PC-9 (cell line): ENCODE measurements around the gene C7. TPM values are rescaled to one million over a fixed set of nuclear protein-coding genes. Genes with fewer than 3 reads are reported as not detected.
A peak's percentile ranks its signal among the peaks of the same experiment; 100 is the strongest.

Experiments
- BruUV-seq: library from RNA; stranded (reverse); fragments of 400-500 nt; replicated peaks from 2 replicates; lab custom pipeline; 2021; lab: Mats Ljungman, UMichigan
- CTCF ChIA-PET: fragments of 300-600 bp; sonication (Branson Sonifier 250); formaldehyde crosslinking; loops from one replicate; lab custom pipeline; 2022; ENCODE audit warnings: antibody characterized with exemption; lab: Charles Lee
- POLR2A ChIA-PET: fragments of 300-600 bp; sonication (Branson Sonifier 250); formaldehyde crosslinking; loops from one replicate; lab custom pipeline; 2022; ENCODE audit warnings: antibody characterized with exemption; ENCODE audit not compliant: unreplicated experiment; lab: Charles Lee
- DNase-seq, 2 experiments: peaks; one replicate each; pipeline versions ENCODE4 v3.0.0 to v3.0.0-alpha.2; 2015 to 2022; ENCODE audit warnings: mixed read lengths in 1 of 2
- H2AFZ ChIP-seq: fragments of 200-600 bp; sonication (generic); 2 replicates; pipeline ENCODE4 v1.8.1; 2017; ENCODE audit warnings: antibody characterized with exemption
- H3F3A ChIP-seq: fragments of 200-600 bp; sonication (generic); 2 replicates; pipeline ENCODE4 v1.8.1; 2017; ENCODE audit warnings: antibody characterized with exemption, mild to moderate bottlenecking, low read depth; ENCODE audit not compliant: insufficient read depth
- H3K27ac ChIP-seq: fragments of 200-600 bp; sonication (generic); 2 replicates; pipeline ENCODE4 v1.6.1; 2016; ENCODE audit warnings: mixed run types
- H3K27me3 ChIP-seq: fragments of 200-600 bp; sonication (generic); 2 replicates; pipeline ENCODE4 v1.6.1; 2016; ENCODE audit warnings: low read depth, mixed run types; ENCODE audit not compliant: insufficient read depth
- H3K36me3 ChIP-seq: fragments of 200-600 bp; sonication (generic); 2 replicates; pipeline ENCODE4 v1.6.1; 2016; ENCODE audit warnings: low read depth, mixed run types
- H3K4me1 ChIP-seq: fragments of 200-600 bp; sonication (generic); replicated peaks from 2 replicates; pipeline ENCODE4 v1.6.1; 2016; ENCODE audit warnings: mixed run types; ENCODE audit not compliant: insufficient read depth
- H3K4me2 ChIP-seq: fragments of 200-600 bp; sonication (generic); 2 replicates; pipeline ENCODE4 v1.6.1; 2017; ENCODE audit warnings: mixed run types
- H3K4me3 ChIP-seq: fragments of 200-600 bp; sonication (generic); 2 replicates; pipeline ENCODE4 v1.6.1; 2016; ENCODE audit warnings: mixed run types
- H3K79me2 ChIP-seq: fragments of 200-600 bp; sonication (generic); 2 replicates; pipeline ENCODE4 v1.6.1; 2017; ENCODE audit warnings: low read depth, mixed run types
- H3K9me2 ChIP-seq: fragments of 200-600 bp; sonication (generic); 2 replicates; pipeline ENCODE4 v1.8.1; 2017; ENCODE audit warnings: mild to moderate bottlenecking; ENCODE audit not compliant: insufficient read depth
- H3K9me3 ChIP-seq: fragments of 200-600 bp; sonication (generic); 2 replicates; pipeline ENCODE4 v1.8.1; 2016; ENCODE audit warnings: low read depth; ENCODE audit not compliant: insufficient read depth
- H4K20me1 ChIP-seq: fragments of 200-600 bp; sonication (generic); 2 replicates; pipeline ENCODE4 v1.8.1; 2017; ENCODE audit not compliant: insufficient read depth
- EZH2 ChIP-seq: fragments of 200-600 bp; sonication (generic); IDR thresholded peaks from 2 replicates; pipeline ENCODE4 v1.8.0; 2017; ENCODE audit warnings: antibody characterized with exemption, low read depth
- intact Hi-C: fragments of 100-400 bp; cut with micrococcal nuclease; formaldehyde crosslinking; loops from one replicate; pipeline ENCODE4 v1.10.0; 2022; ENCODE audit not compliant: unreplicated experiment
- total RNA-seq: library from RNA; stranded (reverse); gene quantifications from 2 replicates; pipeline ENCODE4 v1.2.3, GENCODE V29; 2021
- TF ChIP-seq, protein P1 (sequence below): fragments of 200-600 bp; sonication (generic); conservative IDR thresholded peaks from 2 replicates; pipeline ENCODE4 v1.6.1; 2017; ENCODE audit warnings: mixed run types, antibody characterized with exemption, mild to moderate bottlenecking, moderate library complexity

The C7 gene
- total RNA-seq, 1 experiment from 2014 or later, result not detected

DNA sequence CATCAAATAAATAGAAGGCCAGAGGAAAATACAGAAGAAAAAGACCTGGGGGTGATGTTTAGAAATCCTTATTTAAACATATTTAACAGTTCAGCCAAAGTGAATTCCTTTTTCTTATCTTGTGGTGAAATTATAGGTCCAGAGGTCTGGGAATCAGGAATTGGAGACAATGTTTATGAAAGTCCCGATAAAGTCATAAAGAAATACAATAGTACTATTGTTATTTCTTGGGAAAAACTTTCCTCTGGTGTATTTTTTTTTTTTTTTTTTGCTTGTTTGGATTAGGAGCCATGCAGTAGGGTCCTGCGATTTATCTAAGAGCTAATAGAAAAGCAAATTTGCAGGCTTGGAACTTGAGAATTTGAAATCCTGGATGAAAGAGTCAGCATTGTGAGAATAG, 426 bp downstream of the C7 start:
- H3K27ac ChIP-seq, result no peak overlapping the region
- H3K9me3 ChIP-seq, result no peaks in the 10 kb centered on the region; the same call in 1 of the 2 replicates
- no peak overlapping the region for H3K4me2 ChIP-seq
- H3K9me2 ChIP-seq, result no peaks in the 10 kb centered on the region
- H3K36me3 ChIP-seq, result no peaks in the 10 kb centered on the region
- H4K20me1 ChIP-seq, result no peaks in the 10 kb centered on the region
- DNase-seq, result no peak
- no TSS peak for BruUV-seq
- no peak overlapping the region for H2AFZ ChIP-seq
- no peaks in the 10 kb centered on the region for H3K27me3 ChIP-seq
- POLR2A ChIA-PET, result no interaction called here
- intact Hi-C loops, result no loop called here
- no peaks in the 10 kb centered on the region for H3K79me2 ChIP-seq
- no peaks in the 10 kb centered on the region for H3F3A ChIP-seq
- no peaks in the 10 kb centered on the region for H3K4me1 ChIP-seq
- CTCF ChIA-PET, result no interaction called here
- TF ChIP-seq, protein P1, sequence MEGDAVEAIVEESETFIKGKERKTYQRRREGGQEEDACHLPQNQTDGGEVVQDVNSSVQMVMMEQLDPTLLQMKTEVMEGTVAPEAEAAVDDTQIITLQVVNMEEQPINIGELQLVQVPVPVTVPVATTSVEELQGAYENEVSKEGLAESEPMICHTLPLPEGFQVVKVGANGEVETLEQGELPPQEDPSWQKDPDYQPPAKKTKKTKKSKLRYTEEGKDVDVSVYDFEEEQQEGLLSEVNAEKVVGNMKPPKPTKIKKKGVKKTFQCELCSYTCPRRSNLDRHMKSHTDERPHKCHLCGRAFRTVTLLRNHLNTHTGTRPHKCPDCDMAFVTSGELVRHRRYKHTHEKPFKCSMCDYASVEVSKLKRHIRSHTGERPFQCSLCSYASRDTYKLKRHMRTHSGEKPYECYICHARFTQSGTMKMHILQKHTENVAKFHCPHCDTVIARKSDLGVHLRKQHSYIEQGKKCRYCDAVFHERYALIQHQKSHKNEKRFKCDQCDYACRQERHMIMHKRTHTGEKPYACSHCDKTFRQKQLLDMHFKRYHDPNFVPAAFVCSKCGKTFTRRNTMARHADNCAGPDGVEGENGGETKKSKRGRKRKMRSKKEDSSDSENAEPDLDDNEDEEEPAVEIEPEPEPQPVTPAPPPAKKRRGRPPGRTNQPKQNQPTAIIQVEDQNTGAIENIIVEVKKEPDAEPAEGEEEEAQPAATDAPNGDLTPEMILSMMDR, result no peak
- no peak overlapping the region for H3K4me3 ChIP-seq

DNA sequence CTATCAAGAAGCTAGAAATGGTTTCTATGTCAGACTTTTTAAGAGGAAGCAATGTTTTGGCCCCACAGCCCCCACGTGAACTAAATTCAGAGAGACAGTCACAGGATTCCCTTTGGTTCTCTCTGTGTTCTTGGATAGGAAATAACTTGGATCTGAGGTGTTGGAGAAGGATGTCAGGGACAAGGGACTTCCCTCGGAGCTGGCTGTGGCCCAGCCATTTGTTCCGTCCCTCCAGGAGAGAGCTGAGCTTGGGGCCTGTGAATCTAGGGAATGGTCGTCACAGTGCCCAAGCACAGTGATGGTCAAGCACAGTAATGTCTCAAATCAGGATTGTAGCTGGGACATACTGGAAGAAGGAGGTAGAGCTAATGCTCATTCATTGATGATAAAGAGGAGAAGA, 2.0 kb downstream of the C7 start:
- H2AFZ ChIP-seq, result no peak overlapping the region
- no TSS peak for BruUV-seq
- no peak overlapping the region for H3K4me3 ChIP-seq
- no peaks in the 10 kb centered on the region for H3K4me1 ChIP-seq
- H3K4me2 ChIP-seq, result no peak overlapping the region
- H3K9me3 ChIP-seq, result no peaks in the 10 kb centered on the region; the same call in 1 of the 2 replicates
- H3K79me2 ChIP-seq, result no peaks in the 10 kb centered on the region
- H4K20me1 ChIP-seq, result no peaks in the 10 kb centered on the region
- CTCF ChIA-PET, result no interaction called here
- POLR2A ChIA-PET, result no interaction called here
- no peak for DNase-seq
- H3K9me2 ChIP-seq, result no peaks in the 10 kb centered on the region
- TF ChIP-seq EZH2, result no peak
- TF ChIP-seq, protein P1, result no peak
- no peaks in the 10 kb centered on the region for H3K27me3 ChIP-seq
- H3K27ac ChIP-seq, result no peak overlapping the region
- intact Hi-C loops, result no loop called here
- no peaks in the 10 kb centered on the region for H3K36me3 ChIP-seq
- no peaks in the 10 kb centered on the region for H3F3A ChIP-seq

DNA sequence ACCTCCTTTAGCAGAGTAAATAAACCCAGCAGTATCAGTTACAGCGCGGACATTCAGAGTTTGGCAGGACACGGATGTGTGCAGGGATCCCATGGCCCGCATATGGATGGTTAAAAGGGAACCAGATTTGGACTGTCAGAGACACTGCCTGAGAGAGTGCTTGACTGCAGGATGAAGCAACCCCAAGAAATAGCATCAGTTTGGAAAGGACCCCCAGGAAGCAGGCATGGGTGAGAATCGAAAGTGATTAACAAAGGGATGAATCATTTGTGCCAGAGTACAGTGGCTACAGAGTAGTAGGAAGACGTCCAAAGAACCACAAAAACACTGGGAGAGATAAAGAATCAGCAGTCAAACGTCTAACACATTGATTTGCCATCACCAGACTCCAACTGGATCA, 5.5 kb downstream of the C7 start:
- Histone ChIP-seq H3K27ac (no peak overlapping the region), H3K4me2 (peak overlapping the region; percentile 23; the same call in 1 of the 2 replicates), H3K36me3 (no peaks in the 10 kb centered on the region), H3F3A (no peaks in the 10 kb centered on the region), H3K4me1 (no peaks in the 10 kb centered on the region), H3K27me3 (no peaks in the 10 kb centered on the region), H4K20me1 (no peaks in the 10 kb centered on the region), H3K79me2 (no peaks in the 10 kb centered on the region), H3K9me3 (no peaks in the 10 kb centered on the region; the same call in 1 of the 2 replicates), H3K4me3 (no peak overlapping the region), H3K9me2 (no peaks in the 10 kb centered on the region), H2AFZ (peak overlapping the region; percentile 10; the same call in 1 of the 2 replicates)
- BruUV-seq, result no TSS peak
- intact Hi-C loops, result no loop called here
- no peak for TF ChIP-seq EZH2
- TF ChIP-seq, protein P1, result no peak
- ChIA-PET CTCF (no interaction called here), POLR2A (interaction anchor here (0.6 kb wide), 1 partner anchor 80 kb away, joined by 4 read pairs; the partner anchor contains the start of gene RPL37)
- peak in 1 of 2 experiments; percentile 37 for DNase-seq
